WERI-Rb-1 (cell line): ENCODE measurements around the gene SERPINB2.

ENCODE experiments used
- DNase-seq: peaks from one replicate; pipeline ENCODE4 v3.0.0-alpha.2; 2020
- H3K27ac ChIP-seq: fragments of 250-450 bp; sonication (Bioruptor Pico); 2 replicates; pipeline ENCODE4 v1.5.1; 2020; ENCODE audit warnings: mild to moderate bottlenecking, moderate library complexity
- H3K27me3 ChIP-seq: fragments of 250-450 bp; sonication (Bioruptor Pico); 2 replicates; pipeline ENCODE4 v1.5.1; 2021; ENCODE audit warnings: mild to moderate bottlenecking, low read depth, moderate library complexity; ENCODE audit not compliant: insufficient read depth, severe bottlenecking
- H3K36me3 ChIP-seq: fragments of 250-450 bp; sonication (Bioruptor Pico); 2 replicates; pipeline ENCODE4 v1.5.1; 2020; ENCODE audit warnings: mild to moderate bottlenecking, moderate library complexity
- H3K4me3 ChIP-seq: 2 replicates; pipeline ENCODE4 v1.5.1; 2011; ENCODE audit warnings: low read depth, mild to moderate bottlenecking, control low read depth, low read length
- H3K9me3 ChIP-seq: fragments of 250-450 bp; sonication (Bioruptor Pico); 2 replicates; pipeline ENCODE4 v1.5.1; 2021; ENCODE audit warnings: mild to moderate bottlenecking, moderate library complexity; ENCODE audit not compliant: severe bottlenecking
- CTCF ChIP-seq: IDR thresholded peaks from 2 replicates; pipeline ENCODE4 v1.5.1; 2011; ENCODE audit warnings: low read depth, mild to moderate bottlenecking, control low read depth, inconsistent platforms, low read length

SERPINB2 gene

GRCh38 chr18:63881851-63882250, 5.7 kb upstream of the SERPINB2 start:
- Histone ChIP-seq H3K4me3 (no peak overlapping the region), H3K36me3 (no peaks in the 10 kb centered on the region), H3K9me3 (no peaks in the 10 kb centered on the region), H3K27ac (no peak overlapping the region), H3K27me3 (no peaks in the 10 kb centered on the region)
- DNase-seq = no peak
- TF ChIP-seq CTCF = no peak

GRCh38 chr18:63882333-63883141, 5.0 kb upstream of the SERPINB2 start:
- DNase-seq = no peak

GRCh38 chr18:63883617-63884016, 3.9 kb upstream of the SERPINB2 start:
- TF ChIP-seq CTCF = no peak
- no peak overlapping the region for H3K27ac ChIP-seq
- H3K36me3 ChIP-seq = no peaks in the 10 kb centered on the region
- no peak for DNase-seq
- H3K4me3 ChIP-seq = no peak overlapping the region
- H3K27me3 ChIP-seq = no peaks in the 10 kb centered on the region
- no peaks in the 10 kb centered on the region for H3K9me3 ChIP-seq

More at GRCh38 chr18:63882333-63883141, 5.0 kb upstream of the SERPINB2 start:
- Histone ChIP-seq H3K27ac (no peak overlapping the region), H3K4me3 (no peak overlapping the region), H3K9me3 (no peaks in the 10 kb centered on the region), H3K27me3 (no peaks in the 10 kb centered on the region), H3K36me3 (no peaks in the 10 kb centered on the region)
- no peak for TF ChIP-seq CTCF

- Histone ChIP-seq H3K27me3 (no peaks in the 10 kb centered on the region), H3K4me3 (no peak overlapping the region), H3K27ac (no peak overlapping the region), H3K36me3 (no peaks in the 10 kb centered on the region), H3K9me3 (no peaks in the 10 kb centered on the region)
- no peak for TF ChIP-seq CTCF
- DNase-seq = no peak
These were observed 1.1 kb downstream of the SERPINB2 start for GRCh38 chr18:63888470-63889190.

GRCh38 chr18:63889626-63890025, 2.1 kb downstream of the SERPINB2 start:
- Histone ChIP-seq H3K27ac (no peak overlapping the region), H3K4me3 (no peak overlapping the region), H3K36me3 (no peaks in the 10 kb centered on the region), H3K27me3 (no peaks in the 10 kb centered on the region), H3K9me3 (no peaks in the 10 kb centered on the region)
- no peak for TF ChIP-seq CTCF
- DNase-seq = no peak
